ENCODE results near the gene CBLN1.

GRCh38 chr16:49274591-49274990 lies 7.0 kb downstream of the CBLN1 start:
- no peak for TF ChIP-seq CTCF (IDR thresholded peaks at IDR 0.05)
- no peak for TF ChIP-seq POLR2AphosphoS5 (IDR thresholded peaks at IDR 0.05)
- TF ChIP-seq POLR2A (IDR thresholded peaks at IDR 0.05) = no peak
- no peak for TF ChIP-seq EP300 (IDR thresholded peaks at IDR 0.05; ENCODE audit: low read depth)

All from transverse colon (tissue), 4 donors.